Vagina (tissue), 2 donors: Measurements from ENCODE around the gene C4orf54.

Experiments
- CTCF ChIP-seq, 3 experiments: fragments of 450-650 bp in 2 of 3; fragments of 200-600 bp in 1 of 3; sonication (generic) in 1 of 3; IDR thresholded peaks; one replicate each; pipeline ENCODE4 v1.5.1; 2017 to 2019; ENCODE audit warnings: antibody characterized with exemption in 3 of 3, mild to moderate bottlenecking in 2 of 3, moderate library complexity in 2 of 3
- POLR2A ChIP-seq, 2 donors: fragments of 450-650 bp; IDR thresholded peaks; one replicate each; pipeline ENCODE4 v1.6.1; 2017; ENCODE audit warnings: antibody characterized with exemption in 2 of 2, mild to moderate bottlenecking in 2 of 2, moderate library complexity in 2 of 2
- POLR2AphosphoS5 ChIP-seq, 2 donors: sonication (generic); formaldehyde crosslinking; IDR thresholded peaks; one replicate each; pipeline ENCODE4 v1.9.0; 2017; ENCODE audit warnings: antibody characterized with exemption in 2 of 2, mild to moderate bottlenecking in 2 of 2, low read depth in 1 of 2; ENCODE audit not compliant: insufficient read depth in 1 of 2

GRCh38 chr4:99677161-99677560 lies 19.5 kb upstream of the C4orf54 start:
- no peak for TF ChIP-seq CTCF (IDR thresholded peaks at IDR 0.05)
- TF ChIP-seq POLR2A (IDR thresholded peaks at IDR 0.05), result no peak
- TF ChIP-seq POLR2AphosphoS5 (IDR thresholded peaks at IDR 0.05; ENCODE audit: insufficient read depth in 1 of 2, low read depth in 1 of 2), result no peak
